ENCODE results near the gene ZMIZ1.

- TF ChIP-seq CTCF (IDR thresholded peaks at IDR 0.05) (no peak), MAX (IDR thresholded peaks at IDR 0.05) (no peak), MAFK (IDR thresholded peaks at IDR 0.05; ENCODE audit: partially characterized antibody) (no peak), SMC3 (IDR thresholded peaks at IDR 0.05) (no peak)
Observed at GRCh38 chr10:79208251-79208983, 139.7 kb downstream of the ZMIZ1 start.
